Stimulated activated CD4-positive, alpha-beta T cell treated with anti-CD3 and anti-CD28 coated beads, Interleukin-15, amount 100 ng/mL, for 24 hours (primary cell): ENCODE results near the gene PPP6R3.

Experiments
- DNase-seq: peaks from one replicate; pipeline ENCODE4 v3.0.0-alpha.2; 2020

PPP6R3 gene

DNA sequence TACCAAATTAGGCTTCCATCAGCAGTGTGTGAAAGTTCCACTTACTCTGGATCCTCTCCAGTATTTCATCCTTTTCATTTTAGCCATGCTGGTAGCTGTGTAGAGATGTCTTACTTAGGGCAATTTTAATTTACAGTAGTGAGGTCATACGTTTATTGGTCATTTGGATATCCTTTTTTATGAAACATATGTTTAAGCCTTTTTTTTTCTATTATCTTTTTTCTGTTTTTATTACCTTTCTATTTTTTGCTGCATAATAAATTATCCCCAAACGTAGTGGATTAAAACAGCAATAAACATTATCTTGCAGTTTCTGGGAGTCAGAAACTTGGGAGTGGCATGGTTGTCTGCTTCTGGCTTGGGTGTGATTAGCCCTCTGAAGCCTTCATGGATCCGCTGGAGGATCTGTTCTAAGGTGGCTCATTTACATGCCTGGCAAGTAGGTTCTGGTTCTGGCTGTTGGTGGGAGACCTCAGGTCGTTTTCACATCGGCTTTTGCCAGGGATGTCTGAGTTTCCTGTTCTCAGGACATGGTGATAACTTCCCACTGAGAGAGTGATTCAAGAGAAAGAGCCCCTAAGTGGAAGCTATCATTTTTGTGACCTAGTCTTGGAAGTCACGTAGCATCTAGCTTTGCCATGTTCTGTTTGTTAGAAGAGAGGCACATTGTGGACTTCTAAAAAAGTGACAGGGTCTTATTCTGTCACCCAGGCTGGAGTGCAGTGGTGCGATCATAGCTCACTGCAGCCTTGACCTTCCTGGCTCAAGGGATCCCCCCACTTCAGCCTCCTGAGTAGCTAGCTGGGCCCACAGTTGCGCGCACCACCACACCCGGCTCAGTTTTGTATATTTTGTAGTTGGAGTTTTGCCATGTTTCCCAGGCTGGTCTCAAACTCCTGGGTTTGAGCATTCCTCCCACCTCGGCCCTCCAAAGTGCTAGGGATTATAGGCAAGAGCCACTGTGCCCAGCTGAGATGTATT lies 38.6 kb downstream of the PPP6R3 start:
- DNase-seq: no peak

GRCh38 chr11:68500206-68500605 lies 39.7 kb downstream of the PPP6R3 start:
- DNase-seq: no peak

DNA sequence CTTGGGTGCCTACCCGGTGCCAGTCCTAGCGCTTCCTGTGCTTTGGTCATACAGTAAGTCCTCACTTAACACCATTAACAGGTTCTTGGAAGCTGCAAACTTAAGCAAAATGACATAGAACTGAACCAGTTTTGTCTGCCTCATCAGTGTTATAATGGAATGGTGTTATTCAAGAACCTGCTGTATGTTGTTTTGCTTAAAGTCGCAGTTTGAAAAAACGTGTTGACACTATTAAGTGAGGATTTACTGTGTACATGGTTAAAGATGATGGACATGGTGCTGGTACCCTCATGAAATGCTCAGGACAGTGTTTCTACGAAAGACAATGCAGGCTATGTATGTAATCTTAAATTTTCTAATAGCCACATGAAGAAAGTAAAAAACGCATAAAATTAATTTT lies 41.3 kb downstream of the PPP6R3 start:
- DNase-seq: no peak

GRCh38 chr11:68503251-68503687 lies 42.7 kb downstream of the PPP6R3 start:
- no peak for DNase-seq

- DNase-seq: no peak
Measured at GRCh38 chr11:68503792-68504191, 43.2 kb downstream of the PPP6R3 start.

DNA sequence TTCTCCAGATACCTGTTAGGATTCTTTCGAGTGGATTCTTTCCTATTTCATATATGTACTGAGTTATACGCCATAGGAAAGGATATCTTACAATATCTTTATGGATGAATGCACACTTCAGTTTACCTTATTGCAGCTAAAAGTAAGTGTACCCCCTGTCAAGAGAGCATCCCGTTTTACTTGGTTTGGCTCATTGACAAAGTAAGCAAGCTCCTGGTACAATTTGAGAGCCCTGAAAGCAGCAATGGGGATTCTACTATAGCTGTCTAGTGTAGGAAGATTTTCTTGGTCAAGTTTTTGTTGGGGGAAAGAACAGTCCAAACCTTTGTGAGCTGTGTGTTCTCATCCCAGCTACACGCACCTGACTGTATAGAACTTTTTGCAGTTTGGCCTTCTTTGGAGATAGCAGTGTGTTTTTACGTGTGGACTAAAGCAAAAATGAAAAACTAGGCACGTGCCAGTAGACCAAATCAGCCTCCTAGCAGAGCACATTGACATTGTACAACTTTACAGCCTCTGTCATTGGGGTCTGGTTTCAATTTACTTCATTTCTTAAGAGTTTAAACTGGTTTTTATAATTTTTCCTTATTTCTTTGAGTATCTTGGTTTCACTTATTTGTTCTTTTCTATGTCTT lies 44.0 kb downstream of the PPP6R3 start:
- no peak for DNase-seq

- DNase-seq: no peak
Measured at GRCh38 chr11:68505596-68505995, 45.0 kb downstream of the PPP6R3 start.

DNA sequence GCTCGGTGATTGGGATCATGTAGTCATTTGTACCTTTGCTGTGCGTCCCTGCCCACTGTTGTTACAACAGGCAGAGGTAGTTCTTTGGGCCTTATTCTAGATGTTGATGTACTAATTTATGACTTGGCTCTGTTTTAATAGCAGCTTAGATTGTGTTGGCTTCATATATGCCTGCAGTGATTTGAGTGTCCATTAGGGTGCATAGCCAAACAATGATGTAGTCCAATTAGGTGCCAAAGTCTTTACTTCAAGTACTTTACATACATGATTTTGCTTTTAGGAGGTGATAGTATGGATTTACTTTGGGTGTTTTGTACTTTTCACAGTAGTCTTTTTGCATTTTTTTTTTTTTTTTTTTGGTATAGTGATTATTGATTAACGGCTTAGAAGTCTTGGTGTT lies 46.4 kb downstream of the PPP6R3 start:
- DNase-seq: no peak

GRCh38 chr11:68508425-68508824 lies 47.9 kb downstream of the PPP6R3 start:
- DNase-seq: no peak

- no peak for DNase-seq
Measured at GRCh38 chr11:68509066-68509465, 48.5 kb downstream of the PPP6R3 start.

GRCh38 chr11:68513930-68514487 lies 53.5 kb downstream of the PPP6R3 start:
- no peak for DNase-seq

DNA sequence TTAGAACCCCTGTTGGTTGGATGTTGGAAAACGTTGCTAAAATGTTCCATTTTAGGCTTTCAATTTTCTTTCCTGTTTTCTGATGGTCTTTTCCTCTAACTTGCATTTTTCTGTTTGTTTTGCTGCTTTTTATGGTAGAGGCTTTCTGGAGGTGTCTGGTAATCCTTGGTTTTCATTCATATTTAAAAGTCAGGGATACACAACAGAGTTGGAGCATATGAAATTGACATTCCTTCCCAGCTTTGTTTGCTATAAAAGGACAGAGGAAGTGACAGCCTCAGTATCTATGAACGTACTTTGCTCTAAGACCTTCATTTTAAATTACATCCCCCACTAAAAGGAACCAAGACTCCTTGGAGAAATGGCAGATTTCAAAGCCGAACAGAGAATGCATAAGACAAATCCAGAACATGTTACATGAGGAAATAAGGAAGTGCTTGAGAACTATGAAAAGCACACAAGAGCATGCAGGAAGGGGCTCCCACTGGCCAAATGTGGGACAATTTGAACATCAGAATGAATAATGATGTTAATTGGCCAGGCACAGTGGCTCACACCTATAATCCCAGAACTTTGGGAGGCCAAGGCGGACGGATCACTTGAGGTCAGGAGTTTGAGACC lies 56.7 kb downstream of the PPP6R3 start:
- DNase-seq: no peak

- DNase-seq: no peak
Measured at GRCh38 chr11:68518191-68518590, 57.6 kb downstream of the PPP6R3 start.

DNA sequence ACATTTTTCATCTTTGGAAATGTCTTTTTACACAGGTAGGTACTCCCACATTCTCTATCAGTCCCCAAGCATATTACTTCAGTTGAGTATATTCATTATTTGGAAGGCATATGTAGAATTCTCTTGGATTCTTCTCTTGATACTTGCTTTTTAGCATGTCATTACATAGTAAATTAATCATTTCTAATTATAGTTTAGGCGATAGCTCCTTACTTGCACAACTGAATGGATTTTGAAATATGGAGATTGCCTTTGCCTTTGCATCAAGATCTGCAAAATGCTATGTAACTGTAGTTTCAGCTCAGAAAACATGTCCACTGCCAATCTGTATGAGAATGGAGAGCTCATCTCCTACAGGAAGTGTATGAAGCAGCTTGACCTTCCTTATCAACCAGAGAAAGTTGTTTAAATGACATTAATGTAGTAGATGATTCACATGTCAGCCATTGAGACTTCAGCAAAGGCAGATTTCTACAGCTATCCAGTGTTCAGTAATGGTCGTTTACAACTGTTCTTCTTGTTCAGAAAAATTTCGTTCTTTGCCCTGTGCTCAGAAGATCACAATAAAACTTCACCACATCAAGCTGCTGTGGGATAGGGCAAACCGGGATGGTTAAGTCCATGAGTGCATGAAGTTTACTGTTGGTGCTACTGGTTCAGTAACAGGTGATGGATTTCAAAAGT lies 61.6 kb downstream of the PPP6R3 start:
- DNase-seq: no peak

- DNase-seq: no peak
Measured at GRCh38 chr11:68523033-68523432, 62.5 kb downstream of the PPP6R3 start.

GRCh38 chr11:68523743-68524142 lies 63.2 kb downstream of the PPP6R3 start:
- DNase-seq: no peak

GRCh38 chr11:68524213-68524612 lies 63.7 kb downstream of the PPP6R3 start:
- no peak for DNase-seq

DNA sequence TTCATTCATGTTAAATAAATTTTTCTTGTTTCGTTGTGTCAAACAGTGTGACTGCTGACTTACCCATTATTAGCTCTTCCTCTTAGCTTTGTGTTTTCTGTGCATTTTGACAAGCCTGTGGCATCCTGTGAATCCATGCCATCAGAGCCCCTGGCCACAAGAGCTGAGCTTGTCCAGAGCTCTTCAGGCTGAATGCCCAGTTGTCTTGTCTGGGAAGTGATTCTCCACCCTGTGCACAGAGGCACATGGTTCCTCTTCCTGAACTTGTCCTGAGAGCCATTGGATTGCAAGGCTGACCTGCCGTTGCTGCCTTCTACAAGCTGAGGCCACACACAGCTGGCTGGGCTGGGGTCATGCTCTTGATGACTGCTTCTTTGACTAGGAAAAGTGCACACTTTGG lies 64.1 kb downstream of the PPP6R3 start:
- DNase-seq: no peak

- no peak for DNase-seq
Measured at GRCh38 chr11:68525336-68525735, 64.8 kb downstream of the PPP6R3 start.

DNA sequence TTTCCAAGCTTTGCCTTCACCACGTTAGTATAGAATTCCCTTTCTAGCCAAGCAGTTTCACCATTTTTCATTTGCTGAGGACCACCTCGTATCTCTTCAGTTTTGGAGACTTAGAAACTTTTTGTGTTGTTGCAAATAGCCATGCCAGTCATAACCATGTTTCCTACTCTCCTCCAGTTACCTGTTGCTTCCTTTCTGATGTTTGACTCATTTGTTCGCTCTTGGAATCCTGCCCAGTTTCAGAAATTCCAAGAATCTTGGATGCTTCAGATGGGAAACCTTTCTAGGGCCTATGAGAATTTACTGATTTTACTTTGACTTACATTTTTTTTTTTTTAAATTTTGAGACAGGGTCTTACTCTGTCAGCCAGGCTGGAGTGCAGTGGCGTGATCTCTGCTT lies 65.4 kb downstream of the PPP6R3 start:
- no peak for DNase-seq

GRCh38 chr11:68527585-68527984 lies 67.0 kb downstream of the PPP6R3 start:
- no peak for DNase-seq

DNA sequence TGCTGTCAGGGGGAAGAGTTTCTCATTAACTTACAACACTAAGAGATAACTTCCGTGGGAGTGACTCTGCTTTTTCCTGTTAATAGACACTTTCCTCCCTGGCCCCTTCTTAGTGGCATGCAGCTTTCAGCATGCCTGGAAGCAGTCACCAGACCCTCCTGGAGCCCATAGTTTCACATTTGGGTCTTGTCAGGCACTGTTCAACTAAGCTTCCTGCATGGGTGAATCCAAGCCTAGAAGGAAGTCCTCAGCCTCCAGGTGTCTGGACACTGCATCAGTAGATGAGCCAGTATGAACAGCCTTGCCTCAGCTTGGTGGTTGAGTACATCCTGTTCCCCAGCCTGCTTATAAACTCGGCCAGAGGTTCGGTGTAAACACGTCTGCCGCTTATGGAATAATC lies 68.1 kb downstream of the PPP6R3 start:
- DNase-seq: no peak
